Hematopoietic multipotent progenitor cell treated with erythropoietin and hydrocortisone succinate and interleukin-3 and kit ligand, for 15 days (in vitro differentiated cells): ENCODE measurements around the gene AGRN.

ENCODE experiments used
- DNase-seq: peaks from one replicate; pipeline ENCODE4 v3.0.0-alpha.2; 2015; ENCODE audit warnings: low spot score

The AGRN gene

GRCh38 chr1:1038694-1039093, 18.8 kb downstream of the AGRN start:
- no peak for DNase-seq

GRCh38 chr1:1039145-1039910, 19.4 kb downstream of the AGRN start:
- DNase-seq = no peak

GRCh38 chr1:1040004-1040991, 20.4 kb downstream of the AGRN start:
- DNase-seq = peak; percentile 75

GRCh38 chr1:1041092-1041523, 21.2 kb downstream of the AGRN start:
- no peak for DNase-seq

- no peak for DNase-seq
These were observed 22.0 kb downstream of the AGRN start for GRCh38 chr1:1041873-1042272.

GRCh38 chr1:1042835-1043234, 22.9 kb downstream of the AGRN start:
- no peak for DNase-seq

GRCh38 chr1:1043411-1043810, 23.5 kb downstream of the AGRN start:
- no peak for DNase-seq

- DNase-seq = no peak
These were observed 24.0 kb downstream of the AGRN start for GRCh38 chr1:1043921-1044320.

- DNase-seq = no peak
These were observed 24.6 kb downstream of the AGRN start for GRCh38 chr1:1044455-1045078.

GRCh38 chr1:1045129-1045528, 25.2 kb downstream of the AGRN start:
- DNase-seq = no peak

- DNase-seq = no peak
These were observed 26.3 kb downstream of the AGRN start for GRCh38 chr1:1046243-1046642.

- DNase-seq = no peak
These were observed 26.8 kb downstream of the AGRN start for GRCh38 chr1:1046767-1047166.

- no peak for DNase-seq
These were observed 27.5 kb downstream of the AGRN start for GRCh38 chr1:1047407-1047806.

- no peak for DNase-seq
These were observed 28.0 kb downstream of the AGRN start for GRCh38 chr1:1047963-1048362.

- DNase-seq = no peak
These were observed 28.8 kb downstream of the AGRN start for GRCh38 chr1:1048765-1049164.

GRCh38 chr1:1049318-1050165, 29.6 kb downstream of the AGRN start:
- DNase-seq = no peak

- no peak for DNase-seq
These were observed 30.7 kb downstream of the AGRN start for GRCh38 chr1:1050577-1051052.

GRCh38 chr1:1051127-1051810, 31.3 kb downstream of the AGRN start:
- DNase-seq = no peak

GRCh38 chr1:1052003-1052840, 32.3 kb downstream of the AGRN start:
- no peak for DNase-seq

GRCh38 chr1:1053022-1053421, 33.1 kb downstream of the AGRN start:
- DNase-seq = no peak
